GM21447 (cell line): ENCODE measurements around the gene KCNQ5.
"Not testable (repeated sequence)": the region's sequence is repeated elsewhere in the genome, so short reads cannot be mapped to it uniquely, and the experiment has no call there.

ENCODE experiments used
- ATAC-seq: cut with Tn5 transposase; IDR thresholded peaks from one replicate; pipeline ENCODE4 v1.9.1; 2021; ENCODE audit not compliant: unreplicated experiment

KCNQ5 gene

DNA sequence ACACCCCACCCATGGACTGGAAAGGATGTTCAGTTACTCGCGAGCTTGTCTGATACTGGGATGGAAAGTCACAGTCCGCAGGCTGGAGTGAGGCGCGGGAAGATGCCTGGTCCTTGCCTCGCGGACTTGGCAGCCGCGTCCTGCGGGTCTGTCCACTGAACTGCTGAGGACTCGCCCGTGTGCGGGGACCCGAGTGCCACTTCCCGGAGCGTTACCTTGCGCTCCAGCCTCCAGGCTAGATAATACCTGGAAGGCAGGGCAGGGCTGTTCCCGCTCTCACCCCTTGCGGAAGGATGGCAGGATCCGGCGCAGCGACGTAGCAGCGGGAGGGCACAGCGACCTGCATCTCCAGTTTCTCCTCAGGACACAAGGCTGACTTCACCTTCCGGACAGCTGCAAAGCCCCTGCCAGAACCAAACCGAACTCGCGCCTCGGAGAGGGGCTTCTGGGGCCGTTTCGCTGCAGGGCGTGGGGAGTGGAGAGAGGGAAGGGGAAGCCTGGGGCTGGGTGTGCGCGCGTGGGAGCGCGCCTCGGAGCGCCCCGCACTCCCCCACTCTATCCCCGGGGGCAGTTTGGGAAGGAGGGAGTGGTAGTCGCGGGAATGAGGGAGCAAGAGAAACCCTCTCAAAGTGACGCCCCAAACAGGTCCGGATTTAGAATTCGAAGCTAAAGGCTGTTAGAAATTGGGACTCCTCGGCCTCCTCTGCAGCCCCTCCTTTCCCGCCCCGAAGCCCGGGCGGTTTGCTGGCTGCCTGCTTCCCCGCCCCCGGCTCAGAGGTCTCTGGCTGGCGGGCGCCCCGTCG, at the start of gene KCNQ5:
Gene KCNQ5, plus strand, starts transcription at position 774 of the 803 bp plus-strand sequence.
- no peak for ATAC-seq

DNA sequence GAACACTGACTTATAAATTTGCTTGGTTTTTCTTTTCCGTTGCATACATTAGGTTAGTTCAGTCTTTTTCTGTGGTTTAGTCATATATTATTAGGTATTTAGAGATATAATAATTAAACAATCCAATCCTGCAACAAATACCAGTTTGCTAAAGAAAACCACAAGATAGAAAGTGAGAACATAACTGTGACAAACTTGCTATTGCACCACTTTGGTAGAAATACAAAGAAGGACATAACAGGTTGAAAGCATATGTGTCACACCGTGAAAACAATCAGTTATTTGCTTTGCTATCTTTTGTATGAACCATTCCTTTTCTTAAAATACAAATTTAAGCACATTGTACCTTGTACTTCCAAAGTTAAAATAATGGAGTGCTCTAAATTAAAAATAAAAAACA, 42.0 kb upstream of the KCNQ5 start:
- ATAC-seq = peak; percentile 91

DNA sequence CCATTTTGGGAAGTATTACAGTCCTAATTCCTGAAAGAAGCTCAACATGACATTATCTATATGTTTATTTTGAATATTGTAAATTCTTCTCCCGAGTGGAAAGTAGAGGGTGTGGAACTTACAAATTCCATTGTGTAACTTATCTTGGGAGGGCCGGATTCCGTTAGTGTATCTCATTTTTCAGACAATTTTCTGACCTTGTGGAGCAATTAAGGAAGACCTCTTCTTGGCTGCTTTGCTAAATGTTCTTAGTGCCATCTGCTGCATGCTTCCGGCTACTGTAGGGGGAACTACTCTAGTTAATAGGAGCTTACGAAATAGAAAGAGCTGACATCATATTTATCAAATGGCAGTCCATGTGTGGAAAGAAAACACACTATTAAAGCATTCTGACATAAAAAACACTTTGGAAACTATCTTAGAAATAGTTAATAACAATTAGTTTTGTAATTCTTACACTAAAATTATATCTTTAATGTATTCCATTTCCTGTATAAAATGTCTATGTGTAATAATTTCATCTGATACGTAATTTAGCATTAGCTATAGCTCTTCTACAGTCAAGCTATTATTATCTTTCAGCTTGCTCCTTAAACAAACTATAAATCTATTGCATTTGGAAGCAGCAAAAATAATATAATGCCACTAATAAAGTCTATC, 41.5 kb upstream of the KCNQ5 start:
- ATAC-seq = peak; percentile 78

DNA sequence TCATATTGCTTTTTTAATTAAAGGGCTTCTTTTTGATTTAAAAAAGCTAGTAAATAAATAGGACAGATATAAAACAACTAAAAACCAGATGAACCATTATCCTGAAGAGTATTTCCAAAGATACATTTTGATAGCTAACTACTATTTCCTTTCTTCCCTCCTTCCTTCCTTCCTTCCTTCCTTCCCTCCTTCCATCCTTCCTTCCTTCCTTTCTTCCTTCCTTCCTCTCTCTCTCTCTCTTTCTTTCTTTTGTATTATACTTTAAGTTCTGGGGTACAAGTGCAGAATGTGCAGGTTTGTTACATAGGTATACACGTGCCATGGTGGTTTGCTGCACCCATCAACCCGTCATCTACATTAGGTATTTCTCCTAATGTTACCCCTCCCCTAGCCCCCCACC, 40.9 kb upstream of the KCNQ5 start:
- ATAC-seq = not testable (repeated sequence)

DNA sequence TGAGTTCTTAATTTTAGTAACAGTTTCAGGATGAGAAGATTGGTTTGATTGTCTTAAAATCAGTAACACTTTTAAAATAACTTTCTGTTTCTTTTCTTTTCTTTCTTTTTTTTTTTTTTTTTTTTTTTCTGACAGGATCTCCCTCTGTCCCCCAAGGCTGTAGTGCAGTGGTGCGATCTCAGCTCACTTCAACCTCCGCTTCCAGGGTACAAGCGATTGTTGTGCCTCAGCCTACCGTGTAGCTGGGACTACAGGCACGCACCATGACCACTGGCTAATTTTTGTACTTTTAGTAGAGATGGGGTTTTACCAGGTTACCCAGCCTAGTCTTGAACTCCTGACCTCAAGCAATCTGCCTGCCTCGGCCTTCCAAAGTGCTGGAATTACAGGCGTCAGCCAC, 33.7 kb upstream of the KCNQ5 start:
- ATAC-seq = no peak

DNA sequence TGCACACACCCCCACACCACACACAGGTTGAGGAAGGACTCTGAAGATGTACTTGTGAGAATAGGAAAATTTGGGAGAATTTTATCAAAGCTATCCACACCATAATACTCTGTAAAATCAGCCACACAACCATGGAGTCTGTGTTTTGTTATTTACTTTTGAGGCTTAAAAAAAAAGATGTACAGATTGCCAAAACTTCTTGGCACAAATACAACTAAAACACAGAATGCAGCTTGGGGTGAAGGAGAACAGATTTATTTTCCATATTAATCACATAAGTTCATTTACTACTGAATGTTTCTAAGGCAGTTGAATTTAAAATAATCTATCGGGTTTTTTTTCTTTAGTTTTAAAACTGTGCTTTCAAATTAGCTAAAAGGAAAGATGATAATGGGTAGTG, 32.8 kb upstream of the KCNQ5 start:
- ATAC-seq = no peak

DNA sequence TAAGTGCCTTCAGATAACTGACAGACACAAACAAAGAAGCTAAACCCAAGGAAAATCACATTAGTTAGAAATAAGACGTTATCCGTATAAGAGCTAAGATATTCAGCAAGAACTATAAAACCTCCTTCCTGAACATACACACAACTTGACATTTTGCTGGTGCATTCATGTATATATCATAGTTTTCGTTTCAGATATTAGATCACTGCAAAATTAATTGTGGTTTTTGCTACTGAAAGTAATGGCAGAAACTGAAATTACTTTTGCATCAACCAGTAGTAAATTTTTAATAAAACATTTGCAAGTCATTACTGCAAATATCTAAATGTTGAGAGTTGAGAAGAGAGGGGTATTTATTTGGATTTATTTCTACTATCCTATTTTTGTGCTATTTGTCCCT, 26.1 kb upstream of the KCNQ5 start:
- peak; percentile 55 for ATAC-seq

DNA sequence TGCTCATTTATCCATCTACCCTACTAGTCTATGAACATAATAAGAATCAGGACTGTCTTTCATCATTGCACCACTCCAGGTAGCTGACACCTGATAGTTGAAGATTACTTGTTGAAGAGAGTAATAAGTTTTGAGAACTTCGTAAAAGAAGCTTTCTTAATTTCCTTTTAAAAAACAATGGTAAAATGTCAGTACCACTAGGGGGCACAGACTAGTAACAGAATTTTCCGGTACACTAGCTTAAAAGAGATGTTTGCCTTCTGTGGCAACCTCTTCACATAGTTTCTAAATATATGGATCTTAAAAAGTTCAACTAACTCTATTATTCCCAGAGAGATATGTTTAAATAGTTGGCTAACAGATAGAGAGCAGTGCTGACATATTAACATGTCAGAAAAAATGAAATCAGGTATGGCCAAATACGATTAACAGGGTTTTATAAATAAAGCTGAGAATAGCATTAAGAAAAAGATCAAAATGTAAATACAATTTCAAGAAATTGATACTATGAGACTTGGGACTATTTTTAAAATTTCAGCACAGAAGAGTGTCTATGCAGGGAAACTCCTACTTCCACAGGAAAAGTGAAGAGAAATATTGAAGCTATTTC, 5.4 kb upstream of the KCNQ5 start:
- no peak for ATAC-seq

DNA sequence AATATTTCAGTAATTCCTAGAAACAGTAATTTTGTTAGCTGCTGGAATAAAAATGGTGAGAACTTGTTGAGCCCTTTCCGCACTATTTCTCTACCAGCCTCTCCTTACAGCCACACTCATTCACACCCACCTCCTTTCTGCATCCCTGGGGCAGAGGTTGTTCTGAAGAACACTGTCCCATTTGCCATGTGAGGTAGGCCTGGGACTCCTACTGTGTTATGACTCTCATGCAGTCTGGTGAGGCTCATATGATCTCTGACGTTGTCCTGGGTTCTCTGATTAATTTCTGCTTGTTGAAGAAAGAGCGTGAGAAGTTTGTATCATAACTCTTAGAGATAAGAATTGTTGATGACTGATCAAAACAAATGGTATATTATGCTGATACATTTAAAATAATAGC, 4.1 kb upstream of the KCNQ5 start:
- ATAC-seq = no peak

DNA sequence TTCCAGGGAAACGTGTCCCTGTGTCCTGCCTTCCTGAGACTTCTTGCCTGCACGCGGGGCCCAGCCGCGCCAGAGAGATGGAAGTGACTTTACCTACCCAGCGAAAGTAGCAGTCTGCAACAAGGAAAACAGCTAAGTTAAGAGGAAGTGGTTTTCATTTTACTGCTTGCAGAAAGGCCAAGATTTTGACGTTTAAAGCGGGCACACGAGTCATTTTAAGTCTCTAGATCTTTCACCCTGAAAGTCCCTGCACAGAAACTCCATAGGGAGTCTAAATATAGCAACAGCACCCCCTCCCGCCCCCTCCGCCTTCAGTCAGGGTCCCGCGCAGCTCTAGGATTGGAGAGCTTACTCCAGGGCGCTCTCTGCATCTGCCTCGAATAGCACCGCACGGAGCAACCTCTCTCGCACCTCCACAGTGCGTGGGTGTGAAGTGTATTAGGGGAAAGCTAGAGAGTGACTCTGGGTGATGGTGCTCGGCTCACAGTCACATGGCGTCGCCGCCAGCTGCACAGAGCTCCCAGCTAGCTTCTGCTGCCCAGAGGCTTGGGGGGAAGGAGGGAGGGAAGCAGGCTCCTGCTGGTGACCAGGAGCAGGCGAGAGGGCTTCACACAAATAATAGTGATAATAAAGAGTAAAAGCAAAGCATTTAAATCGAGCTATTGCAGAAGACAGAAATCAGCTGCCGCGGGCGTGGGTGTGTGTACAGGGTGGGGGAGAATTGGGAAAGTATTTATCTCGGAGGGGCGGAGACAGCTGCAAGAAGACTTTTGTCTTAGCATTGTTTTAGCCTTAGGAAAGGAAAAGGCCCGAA, 1.8 kb upstream of the KCNQ5 start:
- peak; percentile 59 for ATAC-seq

DNA sequence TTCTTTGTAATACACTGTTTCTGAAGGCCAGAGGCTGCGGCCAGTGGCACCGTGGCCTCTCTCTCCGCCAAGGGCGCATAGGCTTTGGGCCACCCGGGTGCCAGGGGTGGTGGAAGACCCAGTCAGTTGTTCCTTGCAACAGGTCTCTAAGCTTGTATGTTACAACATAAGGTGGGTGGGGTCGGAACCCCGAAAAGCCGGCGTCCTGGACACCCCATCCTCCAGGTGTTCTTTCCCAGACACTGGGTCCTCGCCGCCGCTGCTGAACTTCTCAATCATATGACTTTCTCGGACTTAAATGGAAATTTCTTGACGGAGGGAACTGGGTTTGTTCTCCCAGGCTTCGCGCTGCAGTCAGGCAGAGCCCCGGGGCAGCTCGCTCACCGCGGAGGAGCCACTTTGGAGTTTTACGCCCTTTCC, 983 bp upstream of the KCNQ5 start:
- ATAC-seq = no peak

DNA sequence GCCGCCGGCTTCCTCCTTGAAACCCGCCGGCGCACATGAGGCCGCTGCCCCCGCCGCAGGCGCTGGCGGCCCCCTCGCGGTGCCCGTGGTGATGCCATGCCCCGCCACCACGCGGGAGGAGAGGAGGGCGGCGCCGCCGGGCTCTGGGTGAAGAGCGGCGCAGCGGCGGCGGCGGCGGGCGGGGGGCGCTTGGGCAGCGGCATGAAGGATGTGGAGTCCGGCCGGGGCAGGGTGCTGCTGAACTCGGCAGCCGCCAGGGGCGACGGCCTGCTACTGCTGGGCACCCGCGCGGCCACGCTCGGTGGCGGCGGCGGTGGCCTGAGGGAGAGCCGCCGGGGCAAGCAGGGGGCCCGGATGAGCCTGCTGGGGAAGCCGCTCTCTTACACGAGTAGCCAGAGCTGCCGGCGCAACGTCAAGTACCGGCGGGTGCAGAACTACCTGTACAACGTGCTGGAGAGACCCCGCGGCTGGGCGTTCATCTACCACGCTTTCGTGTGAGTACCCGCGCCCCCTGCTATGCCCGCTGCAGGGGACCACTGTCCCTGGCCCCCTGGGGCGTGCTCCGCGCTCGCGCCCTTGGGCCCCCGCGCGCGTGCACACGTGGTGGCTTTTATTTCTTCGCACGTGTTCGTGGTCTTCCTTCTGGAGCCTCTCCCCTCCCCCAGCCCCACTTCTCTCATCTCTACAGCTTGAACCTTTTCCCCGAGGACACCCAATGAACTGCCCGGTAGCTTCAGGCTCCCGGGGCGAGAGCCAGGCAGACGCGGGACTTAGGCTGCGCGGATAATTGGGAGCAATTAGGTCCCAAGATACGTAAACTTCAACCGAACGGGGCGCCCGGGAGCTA, 453 bp downstream of the KCNQ5 start:
- ATAC-seq = peak; percentile 12

DNA sequence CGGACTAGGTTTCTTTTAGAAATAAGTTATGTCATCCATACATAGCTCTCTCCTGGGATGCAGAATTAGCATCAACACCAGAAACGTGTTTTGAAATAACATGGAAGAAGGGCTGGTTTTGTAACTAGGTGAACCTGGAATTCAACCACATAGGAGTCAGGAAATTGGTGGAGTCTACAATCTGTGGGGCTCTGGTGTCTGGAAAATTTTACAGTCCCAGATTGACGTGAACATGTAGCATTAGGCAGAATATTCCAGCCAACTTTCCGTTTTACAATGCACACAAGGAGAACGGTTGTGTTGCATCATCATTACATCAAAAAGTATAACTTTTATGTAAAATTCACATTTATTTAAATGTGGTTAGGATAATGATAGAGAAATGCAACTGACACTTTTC, 1.9 kb downstream of the KCNQ5 start:
- ATAC-seq = no peak

DNA sequence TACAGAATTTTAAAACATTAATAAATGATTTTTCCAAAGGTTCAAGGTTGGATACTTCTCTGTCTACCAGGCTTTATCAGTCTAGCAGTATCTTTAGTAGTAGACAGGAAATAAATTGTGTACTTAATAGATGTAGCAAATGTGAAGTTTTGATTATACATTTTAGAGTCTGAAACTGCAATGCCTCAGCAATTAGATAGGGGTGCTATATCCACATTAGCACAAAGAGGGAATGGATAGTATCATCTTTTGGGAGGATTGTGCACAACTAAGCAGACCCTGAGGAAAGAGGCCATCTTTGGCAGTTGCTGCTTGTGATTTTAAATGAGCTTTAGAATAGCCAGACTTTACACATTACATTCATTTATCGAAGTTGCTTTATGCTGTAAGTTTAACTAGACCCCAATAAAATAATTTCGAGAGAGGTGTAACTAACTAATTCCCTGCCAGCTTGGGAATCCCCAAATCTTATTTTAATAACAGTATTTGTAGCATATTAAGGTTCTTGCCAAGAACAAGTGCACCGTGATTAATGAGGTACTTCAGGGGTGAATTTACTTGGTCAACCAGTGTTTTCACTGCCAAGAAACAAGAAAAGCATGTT, 2.8 kb downstream of the KCNQ5 start:
- no peak for ATAC-seq

DNA sequence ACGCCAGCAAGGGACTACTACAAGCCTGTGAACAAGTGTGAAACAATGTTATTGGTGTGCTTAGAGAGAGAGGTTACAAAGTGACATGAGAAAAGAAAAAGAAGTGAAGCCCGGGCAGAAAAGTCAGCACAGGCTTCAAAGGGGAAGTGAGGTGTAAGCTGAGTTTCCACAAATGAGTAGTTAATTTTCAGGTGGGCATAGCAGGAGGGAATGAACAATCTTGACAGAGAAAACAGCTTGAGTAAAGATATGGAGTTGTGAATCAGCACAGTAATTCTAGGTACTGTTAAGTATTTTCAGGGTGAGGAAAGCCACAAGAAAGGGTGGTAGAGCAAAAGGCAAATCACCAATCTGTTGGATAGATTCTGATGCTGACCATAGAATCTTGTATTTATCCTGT, 4.3 kb downstream of the KCNQ5 start:
- peak; percentile 40 for ATAC-seq

DNA sequence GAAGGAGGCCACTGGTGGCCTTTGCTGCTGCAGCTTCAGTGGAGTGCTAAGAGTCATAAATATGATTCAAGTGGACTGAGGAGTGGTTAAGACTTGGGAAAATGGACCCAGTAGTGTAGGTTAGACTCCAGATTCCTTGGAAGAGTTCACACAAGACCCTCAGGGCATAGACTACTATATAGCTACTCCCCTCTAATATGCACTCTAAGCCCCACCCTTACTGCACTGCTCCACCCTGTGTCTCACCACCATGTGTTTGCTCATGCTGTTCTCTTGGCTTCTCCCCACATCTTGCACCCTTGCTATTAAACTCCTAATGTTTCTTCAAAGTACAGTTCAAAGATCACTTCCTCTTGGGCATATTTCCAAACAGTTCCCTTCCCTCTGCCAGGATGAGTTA, 5.7 kb downstream of the KCNQ5 start:
- no peak for ATAC-seq

DNA sequence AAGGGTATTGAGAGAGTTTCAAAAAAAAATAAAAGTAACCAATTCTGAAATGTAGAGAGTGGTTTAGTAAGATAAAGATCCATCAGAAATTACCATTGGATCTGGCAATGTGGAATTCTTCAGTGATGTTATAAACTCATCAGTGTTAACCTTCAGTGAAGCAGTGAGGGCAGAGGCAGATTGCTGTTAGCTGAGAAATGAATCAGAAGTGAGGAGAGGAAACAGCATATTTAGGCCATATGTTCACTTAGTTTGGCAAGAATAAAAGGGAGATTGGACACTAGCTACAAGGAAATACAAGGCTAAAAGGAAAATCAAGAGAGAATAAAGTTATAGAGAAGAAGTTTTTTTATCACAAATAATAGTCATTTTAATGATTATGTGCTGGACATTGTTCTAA, 9.6 kb downstream of the KCNQ5 start:
- no peak for ATAC-seq

DNA sequence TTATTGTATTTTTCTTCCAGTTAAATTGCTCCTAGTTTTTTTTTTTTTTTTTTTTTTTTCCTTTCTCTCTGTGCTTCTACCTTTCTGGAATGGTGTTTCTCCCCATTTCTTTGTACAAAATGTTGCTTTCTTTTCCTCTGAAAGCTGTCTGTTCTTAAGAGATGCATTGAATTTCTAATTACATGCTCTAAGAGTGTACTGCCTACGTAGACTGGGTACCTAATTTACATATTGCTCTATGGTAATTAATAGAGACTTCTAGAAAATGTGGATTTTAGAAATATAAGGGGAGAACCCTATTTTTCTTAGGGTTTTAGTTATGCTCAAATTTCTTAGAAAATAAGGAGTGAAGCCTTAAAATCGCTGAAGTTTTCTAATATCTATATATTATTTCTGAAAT, 13.8 kb downstream of the KCNQ5 start:
- ATAC-seq = no peak

DNA sequence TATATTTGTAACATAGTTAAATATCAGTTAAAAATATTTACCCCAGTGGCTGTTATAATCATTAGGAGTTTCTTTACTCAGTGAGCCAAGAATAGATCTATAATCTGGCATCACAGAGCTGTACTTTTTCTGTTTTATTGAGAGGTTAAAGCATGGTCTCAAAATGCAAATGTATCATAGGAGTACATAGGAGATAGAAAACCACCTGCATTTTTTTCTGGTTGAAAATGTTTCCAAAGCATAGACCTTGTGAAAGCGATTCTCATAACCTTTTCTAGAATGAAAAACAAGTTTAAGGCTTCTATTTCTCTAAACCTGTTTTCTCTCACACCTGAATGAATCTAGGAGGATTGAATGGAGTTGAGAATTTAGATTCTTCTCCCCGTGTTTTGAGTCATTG, 14.4 kb downstream of the KCNQ5 start:
- ATAC-seq = peak; percentile 96

DNA sequence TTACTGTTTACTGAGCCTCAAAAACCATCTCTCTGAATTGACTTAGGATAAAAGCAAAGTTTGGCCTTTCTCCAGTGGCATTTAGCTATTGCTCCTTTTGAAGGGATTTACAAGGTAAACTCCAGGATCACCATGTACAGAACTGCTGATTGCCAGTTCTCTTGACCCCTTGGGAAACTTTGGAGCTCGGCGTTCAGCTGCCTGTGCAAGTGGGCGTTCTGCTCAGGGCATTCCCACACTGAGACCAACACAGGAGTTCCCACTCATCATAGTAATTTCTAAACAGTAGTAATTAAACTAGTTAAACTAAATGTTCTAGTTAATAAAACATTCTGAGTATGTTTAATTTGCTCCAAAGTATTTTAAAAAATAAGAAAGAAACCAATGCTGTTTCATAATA, 14.9 kb downstream of the KCNQ5 start:
- ATAC-seq = no peak
